ENCODE measurements around the gene LYPLAL1.

GRCh38 chr1:219151467-219151866 is 22.2 kb upstream of the LYPLAL1 start:
- TF ChIP-seq POLR2A (IDR thresholded peaks at IDR 0.05) (no peak), CTCF (IDR thresholded peaks at IDR 0.05) (no peak)
